IPS-18c (cell line): ENCODE data around the gene FCN2.
"Not testable (repeated sequence)": the region's sequence is repeated elsewhere in the genome, so short reads cannot be mapped to it uniquely, and the experiment has no call there.

Source experiments
- H3K4me3 ChIP-seq: 2 replicates; pipeline ENCODE4 v1.7.0; 2013; ENCODE audit warnings: low read depth, mild to moderate bottlenecking, low read length, moderate library complexity; ENCODE audit not compliant: insufficient read depth
- H3K9me3 ChIP-seq: one replicate; pipeline ENCODE4 v1.6.1; 2013; ENCODE audit warnings: mild to moderate bottlenecking, low read length, moderate library complexity; ENCODE audit not compliant: control insufficient read depth, insufficient read depth

The FCN2 gene

GRCh38 chr9:134843740-134844139 is 36.9 kb upstream of the FCN2 start:
- H3K9me3 ChIP-seq, result no peaks in the 10 kb centered on the region
- no peak overlapping the region for H3K4me3 ChIP-seq

DNA sequence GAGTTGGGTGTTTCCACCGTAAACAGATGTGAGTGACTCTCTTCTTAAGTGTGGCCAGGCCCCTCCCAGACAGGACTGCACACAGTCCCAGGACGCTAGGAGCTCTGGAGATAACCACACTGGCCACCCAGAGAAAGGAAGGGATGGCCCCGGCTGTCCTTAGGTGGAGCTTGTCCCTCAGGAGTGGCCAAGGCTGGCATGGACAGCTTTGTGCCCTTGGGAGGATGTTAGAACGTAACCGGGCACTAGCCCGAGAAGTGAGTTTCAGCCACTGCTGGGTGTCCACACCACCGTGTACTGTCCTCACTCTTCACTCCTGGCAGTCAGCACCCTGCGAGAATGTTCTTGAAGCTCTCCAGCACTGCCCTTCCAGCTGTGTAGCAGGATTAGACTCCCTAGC is 35.8 kb upstream of the FCN2 start:
- no peak overlapping the region for H3K4me3 ChIP-seq
- no peaks in the 10 kb centered on the region for H3K9me3 ChIP-seq

- peaks cover 12% of the 10 kb centered on the region for H3K9me3 ChIP-seq
- H3K4me3 ChIP-seq, result no peak overlapping the region
These were observed 34.4 kb upstream of the FCN2 start for GRCh38 chr9:134846187-134846586.

- H3K4me3 ChIP-seq, result no peak overlapping the region
- H3K9me3 ChIP-seq, result peaks cover 12% of the 10 kb centered on the region
These were observed 33.9 kb upstream of the FCN2 start for GRCh38 chr9:134846699-134847098.

DNA sequence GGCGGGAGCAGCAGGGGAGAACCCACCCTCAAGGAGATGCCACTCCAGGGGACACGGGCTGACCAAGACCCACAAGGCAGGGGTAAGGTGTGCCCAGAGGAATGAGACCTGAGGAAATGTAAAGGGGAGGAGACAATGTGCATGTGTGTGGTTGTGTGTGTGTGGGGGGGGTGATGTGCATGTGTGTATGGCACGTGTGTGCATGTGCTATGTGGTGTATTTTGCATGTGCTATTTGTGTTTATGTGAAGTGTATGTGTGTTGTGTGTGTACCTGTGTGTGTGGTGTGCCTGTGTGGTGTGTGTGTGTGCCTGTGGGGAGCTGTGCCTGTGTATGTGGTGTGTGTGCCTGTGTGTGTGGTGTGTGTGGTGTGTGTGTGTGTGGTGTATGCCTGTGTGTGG is 33.5 kb upstream of the FCN2 start:
- Histone ChIP-seq H3K9me3 (peaks cover 12% of the 10 kb centered on the region), H3K4me3 (no peak overlapping the region)

DNA sequence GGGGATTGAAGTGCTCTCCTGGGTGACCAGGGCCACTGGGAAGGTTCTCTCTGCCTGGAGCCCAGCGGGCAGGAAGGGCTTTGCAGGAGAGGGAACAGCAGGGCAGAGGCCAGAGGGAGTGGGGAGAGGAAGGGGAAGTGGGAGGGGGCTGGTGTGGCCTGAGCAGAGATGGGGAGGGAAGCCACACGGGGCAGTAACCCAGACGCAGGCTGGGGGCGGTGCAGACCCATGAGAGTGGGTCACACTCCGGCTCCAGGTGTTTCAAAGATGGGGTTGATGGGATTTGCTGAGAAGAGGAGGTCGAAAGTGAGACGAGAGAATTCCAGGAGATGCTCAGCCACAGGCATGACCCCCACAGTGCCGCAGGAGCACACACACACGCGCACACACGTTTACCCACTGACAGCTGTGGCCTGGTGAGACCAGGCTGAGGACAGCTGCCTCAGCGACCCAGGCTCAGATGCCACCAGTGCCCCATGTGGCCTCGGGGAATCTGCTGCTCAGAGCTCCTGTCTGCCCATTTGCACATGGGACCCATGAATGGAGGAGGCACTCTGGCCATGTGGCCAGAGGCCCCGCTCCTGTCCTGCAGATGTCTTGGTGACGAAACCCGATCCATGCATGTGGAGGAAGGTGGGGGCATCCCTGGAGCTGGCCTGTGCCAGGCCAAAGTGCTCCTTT is 32.7 kb upstream of the FCN2 start:
- Histone ChIP-seq H3K4me3 (no peak overlapping the region), H3K9me3 (peaks cover 15% of the 10 kb centered on the region)

DNA sequence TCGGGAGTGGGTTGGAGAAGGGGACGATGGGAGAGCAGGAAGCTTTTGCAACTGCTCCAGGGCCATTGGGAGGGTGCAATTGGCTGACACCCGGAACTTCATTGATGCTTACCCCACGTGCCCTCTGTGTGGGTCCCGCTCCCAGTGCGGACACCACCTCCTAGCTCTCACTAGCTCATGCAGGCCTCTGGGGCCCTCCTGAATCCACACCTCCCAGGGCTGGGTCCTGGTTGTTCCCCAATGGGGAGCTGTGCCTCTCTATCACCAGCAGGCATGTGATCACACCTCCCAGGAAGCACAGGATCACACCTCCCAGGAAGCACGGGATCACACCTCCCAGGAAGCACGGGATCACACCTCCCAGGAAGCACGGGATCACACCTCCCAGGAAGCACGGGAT is 32.1 kb upstream of the FCN2 start:
- H3K4me3 ChIP-seq, result no peak overlapping the region
- peaks cover 15% of the 10 kb centered on the region for H3K9me3 ChIP-seq

- no peak overlapping the region for H3K4me3 ChIP-seq
- H3K9me3 ChIP-seq, result peaks cover 15% of the 10 kb centered on the region
These were observed 30.0 kb upstream of the FCN2 start for GRCh38 chr9:134850611-134851010.

GRCh38 chr9:134851020-134851419 is 29.6 kb upstream of the FCN2 start:
- Histone ChIP-seq H3K9me3 (peaks cover 15% of the 10 kb centered on the region), H3K4me3 (no peak overlapping the region)

DNA sequence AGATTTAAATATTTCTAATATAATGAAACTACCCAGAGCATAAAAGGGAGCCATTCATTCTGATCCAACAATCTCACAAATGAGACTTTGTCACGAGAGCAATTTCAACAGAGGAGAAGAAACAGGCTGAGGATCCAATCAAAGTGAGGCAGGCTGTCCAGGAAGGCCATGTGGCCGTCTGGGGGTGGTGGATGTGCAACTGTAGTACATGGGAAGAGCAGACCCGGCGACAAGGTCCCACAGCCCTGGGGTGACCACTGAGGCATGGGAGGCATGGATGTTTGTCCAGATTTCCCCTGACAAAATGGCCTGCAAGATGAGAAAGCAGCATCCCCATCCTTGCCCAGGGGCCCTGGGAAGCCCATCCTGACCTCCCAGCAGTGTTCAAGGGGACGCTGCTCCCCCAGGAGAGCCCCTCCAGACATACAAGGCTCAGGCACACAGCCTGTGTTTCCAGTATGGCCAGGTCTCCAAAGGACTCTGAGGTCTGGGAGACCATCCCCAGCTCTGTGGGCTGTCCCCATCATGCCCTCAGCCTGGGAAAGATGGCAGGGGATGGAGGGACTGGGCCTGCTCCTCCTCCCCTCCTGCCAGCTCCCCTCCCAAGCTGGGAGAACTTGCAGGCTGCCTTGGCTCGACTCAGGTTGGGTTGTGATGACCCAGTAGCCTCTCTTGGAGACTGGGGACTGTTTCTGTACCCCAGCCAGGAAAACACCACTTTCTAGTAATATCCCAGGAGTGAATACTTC is 27.5 kb upstream of the FCN2 start:
- Histone ChIP-seq H3K4me3 (no peak overlapping the region), H3K9me3 (peaks cover 15% of the 10 kb centered on the region)

GRCh38 chr9:134853893-134854292 is 26.7 kb upstream of the FCN2 start:
- Histone ChIP-seq H3K4me3 (no peak overlapping the region), H3K9me3 (peaks cover 15% of the 10 kb centered on the region)

GRCh38 chr9:134854541-134854981 is 26.0 kb upstream of the FCN2 start:
- peaks cover 15% of the 10 kb centered on the region for H3K9me3 ChIP-seq
- no peak overlapping the region for H3K4me3 ChIP-seq

DNA sequence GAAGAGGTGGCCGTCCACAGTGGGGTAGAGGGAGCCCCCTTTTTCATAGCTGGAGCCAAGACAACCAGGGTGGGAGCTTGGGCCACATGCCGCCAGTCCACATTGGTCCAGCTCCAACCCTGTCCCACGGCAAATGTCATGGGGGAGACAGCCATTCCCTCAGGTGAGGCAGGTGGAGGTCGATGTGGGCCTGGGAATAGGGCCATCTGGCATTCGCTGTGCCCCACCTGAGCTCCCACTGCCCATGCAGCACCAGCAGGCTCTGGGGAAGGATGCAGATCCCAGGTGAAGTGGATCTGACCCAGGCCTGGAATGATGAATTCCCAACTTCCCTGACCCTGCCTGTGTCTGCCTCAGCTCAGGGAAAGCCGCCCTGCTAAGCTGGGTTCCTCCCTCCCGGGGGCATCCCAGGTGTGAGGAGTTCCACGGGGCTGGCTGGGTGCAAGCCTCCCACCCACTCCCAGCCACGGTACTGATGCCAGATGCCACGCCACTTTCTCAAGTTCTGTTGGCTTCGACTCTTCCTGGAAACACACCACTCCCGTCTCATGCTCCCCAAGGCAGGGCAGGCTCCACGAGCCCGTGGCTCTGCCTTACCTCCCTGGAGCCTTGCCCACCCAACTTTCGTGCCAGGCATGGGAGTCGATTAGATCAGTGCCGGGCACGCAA is 25.2 kb upstream of the FCN2 start:
- peaks cover 11% of the 10 kb centered on the region for H3K9me3 ChIP-seq
- no peak overlapping the region for H3K4me3 ChIP-seq

DNA sequence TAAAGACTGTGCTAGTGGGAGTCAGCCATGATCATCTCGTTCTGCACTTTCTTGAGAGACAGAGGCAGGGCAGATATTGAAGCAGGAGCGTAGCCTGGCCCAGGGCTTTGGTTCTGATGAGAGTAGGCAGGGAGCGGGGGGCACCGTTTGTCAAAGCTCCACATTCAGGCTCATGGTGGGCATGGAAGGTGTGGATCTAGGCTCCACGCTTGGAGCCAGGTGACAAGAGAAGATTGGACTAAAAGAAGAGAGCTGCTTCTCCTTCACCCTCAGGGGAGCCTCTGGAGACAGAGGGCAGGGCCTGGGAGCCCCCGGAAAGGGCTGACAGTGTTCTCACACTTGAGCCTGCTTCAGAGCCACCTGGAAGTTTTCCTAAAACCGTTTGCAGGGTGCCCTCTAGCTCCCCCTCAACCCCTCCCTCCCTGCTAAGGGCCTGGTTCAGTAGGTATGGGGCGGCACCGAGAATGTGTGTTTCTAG is 24.7 kb upstream of the FCN2 start:
- H3K9me3 ChIP-seq, result peaks cover 5% of the 10 kb centered on the region
- H3K4me3 ChIP-seq, result no peak overlapping the region

DNA sequence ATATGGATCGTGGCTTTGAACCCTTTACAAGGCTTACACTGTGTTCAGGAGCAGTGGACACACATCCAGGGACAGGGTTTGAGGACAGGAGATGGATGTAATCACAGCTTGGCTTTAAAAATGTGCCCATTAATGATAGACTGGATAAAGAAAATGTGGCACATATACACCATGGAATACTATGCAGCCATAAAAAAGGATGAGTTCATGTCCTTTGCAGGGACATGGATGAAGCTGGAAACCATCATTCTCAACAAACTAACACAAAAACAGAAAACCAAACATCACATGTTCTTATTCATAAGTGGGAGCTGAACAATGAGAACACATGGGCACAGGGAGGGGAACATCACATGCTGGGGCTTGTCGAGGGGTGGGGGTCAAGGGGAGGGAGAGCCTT is 23.2 kb upstream of the FCN2 start:
- not testable (repeated sequence) for H3K4me3 ChIP-seq, H3K9me3 ChIP-seq

DNA sequence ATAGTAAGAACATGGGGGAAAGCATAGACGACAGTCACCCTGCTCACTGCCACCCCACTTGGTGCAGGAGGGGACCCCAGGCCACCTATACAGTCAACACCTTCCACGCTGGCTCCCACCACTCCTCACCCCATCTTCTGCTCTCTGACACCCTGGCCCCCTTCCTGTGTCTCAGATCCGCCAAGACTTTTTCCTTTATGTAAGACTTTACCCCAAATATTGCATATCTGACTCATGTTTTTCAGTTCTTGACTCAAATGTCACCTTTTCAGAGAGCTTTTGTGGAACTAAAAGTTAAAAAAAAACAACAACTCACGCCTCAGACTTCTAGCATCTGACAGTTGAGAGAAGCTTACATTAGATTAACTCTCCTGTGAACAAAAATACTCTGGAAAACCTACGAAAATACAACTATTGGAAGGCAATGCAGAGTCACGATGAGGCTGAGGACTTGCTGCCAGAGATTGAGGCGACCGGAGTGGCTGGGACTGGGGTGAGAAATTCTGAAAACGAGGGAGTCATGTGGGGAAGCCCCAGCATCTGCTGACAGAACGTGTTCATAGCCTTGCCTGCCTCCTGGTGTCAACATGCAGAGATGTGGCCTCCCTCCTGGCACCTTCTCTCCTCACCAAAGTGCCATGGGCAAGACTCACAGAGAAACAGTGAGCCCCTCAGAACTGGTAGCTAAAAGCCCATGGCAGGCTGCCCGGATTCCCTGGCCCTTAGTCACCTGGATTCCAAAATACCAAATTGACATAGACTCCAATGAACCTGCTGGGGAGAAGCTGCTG is 22.4 kb upstream of the FCN2 start:
- Histone ChIP-seq H3K4me3 (no peak overlapping the region), H3K9me3 (no peaks in the 10 kb centered on the region)

DNA sequence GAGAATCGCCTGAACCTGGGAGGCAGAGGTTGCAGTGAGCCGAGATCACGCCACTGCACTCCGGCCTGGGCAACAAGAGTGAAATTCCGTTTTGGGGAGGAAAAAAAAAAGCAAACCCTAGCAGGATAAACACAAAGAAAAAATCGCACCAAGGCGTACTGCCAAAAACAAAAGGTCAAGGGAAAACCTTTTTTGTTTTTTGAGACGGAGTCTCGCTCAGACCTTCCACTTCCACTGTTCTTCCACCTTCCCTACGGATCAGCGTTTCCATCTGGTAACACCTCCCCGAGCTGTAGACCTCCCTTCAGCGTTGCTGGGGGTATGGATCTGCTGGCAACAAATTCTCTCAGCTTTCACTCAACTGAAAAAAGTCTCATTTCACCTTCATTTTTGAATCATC is 20.1 kb upstream of the FCN2 start:
- H3K4me3 ChIP-seq, result no peak overlapping the region

More for the DNA sequence above, 20.1 kb upstream of the FCN2 start:
- no peaks in the 10 kb centered on the region for H3K9me3 ChIP-seq
